Measurements from ENCODE around the gene SF1. TPM values are rescaled to one million over a fixed set of nuclear protein-coding genes. Genes with fewer than 3 reads are reported as not detected.
"Not testable (repeated sequence)": the region's sequence is repeated elsewhere in the genome, so short reads cannot be mapped to it uniquely, and the experiment has no call there.

The SF1 gene
- total RNA-seq, 1 donor from 2014 or later, result 269 TPM

DNA sequence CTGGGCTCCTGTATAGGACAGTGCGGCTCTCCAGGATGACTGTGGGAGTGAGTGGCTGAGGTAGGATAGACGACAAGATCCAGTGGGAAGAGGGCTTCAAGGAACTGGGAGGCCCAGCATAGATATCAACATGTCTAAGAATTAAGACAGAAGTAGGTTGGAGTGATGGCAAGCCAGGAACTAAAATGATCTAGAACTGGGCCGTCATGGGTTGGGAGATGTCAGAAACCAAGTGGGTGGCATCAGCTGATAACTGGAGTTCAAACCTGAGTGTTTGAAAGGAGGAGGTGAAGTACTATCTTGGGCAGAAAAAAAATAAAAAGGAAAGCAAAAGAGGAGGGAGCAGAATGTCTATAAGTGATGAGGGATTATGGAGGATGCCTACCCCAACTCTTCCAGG is 39.1 kb upstream of the SF1 start:
- Histone ChIP-seq H3K4me1 (no peaks in the 10 kb centered on the region), H3K4me3 (no peak overlapping the region), H3K27ac (no peak overlapping the region), H3K36me3 (no peaks in the 10 kb centered on the region), H3K27me3 (ENCODE audit: low read depth) (no peaks in the 10 kb centered on the region), H3K9me3 (no peaks in the 10 kb centered on the region)
- no peak for DNase-seq
- intact Hi-C loops (cut with DNase I), result no loop called here
- ATAC-seq, result no peak
- TF ChIP-seq, protein P1, sequence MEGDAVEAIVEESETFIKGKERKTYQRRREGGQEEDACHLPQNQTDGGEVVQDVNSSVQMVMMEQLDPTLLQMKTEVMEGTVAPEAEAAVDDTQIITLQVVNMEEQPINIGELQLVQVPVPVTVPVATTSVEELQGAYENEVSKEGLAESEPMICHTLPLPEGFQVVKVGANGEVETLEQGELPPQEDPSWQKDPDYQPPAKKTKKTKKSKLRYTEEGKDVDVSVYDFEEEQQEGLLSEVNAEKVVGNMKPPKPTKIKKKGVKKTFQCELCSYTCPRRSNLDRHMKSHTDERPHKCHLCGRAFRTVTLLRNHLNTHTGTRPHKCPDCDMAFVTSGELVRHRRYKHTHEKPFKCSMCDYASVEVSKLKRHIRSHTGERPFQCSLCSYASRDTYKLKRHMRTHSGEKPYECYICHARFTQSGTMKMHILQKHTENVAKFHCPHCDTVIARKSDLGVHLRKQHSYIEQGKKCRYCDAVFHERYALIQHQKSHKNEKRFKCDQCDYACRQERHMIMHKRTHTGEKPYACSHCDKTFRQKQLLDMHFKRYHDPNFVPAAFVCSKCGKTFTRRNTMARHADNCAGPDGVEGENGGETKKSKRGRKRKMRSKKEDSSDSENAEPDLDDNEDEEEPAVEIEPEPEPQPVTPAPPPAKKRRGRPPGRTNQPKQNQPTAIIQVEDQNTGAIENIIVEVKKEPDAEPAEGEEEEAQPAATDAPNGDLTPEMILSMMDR (IDR thresholded peaks at IDR 0.05), result no peak

DNA sequence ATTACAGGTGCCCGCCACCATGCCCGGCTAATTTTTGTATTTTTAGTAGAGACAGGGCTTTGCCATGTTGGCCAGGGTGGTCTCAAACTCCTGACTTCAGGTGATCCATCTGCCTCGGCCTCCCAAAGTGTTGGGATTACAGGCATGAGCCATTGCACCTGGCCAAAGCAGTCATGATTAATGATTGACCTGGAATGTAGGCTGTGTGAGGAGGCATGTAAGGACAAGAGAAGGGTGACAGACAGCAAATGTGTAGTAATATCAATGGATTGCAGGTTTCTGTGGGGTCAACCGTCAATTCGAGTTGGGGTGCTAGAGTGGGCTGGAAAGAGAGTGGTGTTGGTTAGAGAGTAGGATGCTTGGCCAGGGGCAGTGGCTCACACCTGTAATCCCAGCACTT is 37.1 kb upstream of the SF1 start:
- H3K36me3 ChIP-seq; H3K27me3 ChIP-seq (ENCODE audit: low read depth); H3K9me3 ChIP-seq; ATAC-seq; H3K4me1 ChIP-seq; intact Hi-C loops (cut with DNase I); H3K4me3 ChIP-seq; H3K27ac ChIP-seq; DNase-seq: not testable (repeated sequence)

DNA sequence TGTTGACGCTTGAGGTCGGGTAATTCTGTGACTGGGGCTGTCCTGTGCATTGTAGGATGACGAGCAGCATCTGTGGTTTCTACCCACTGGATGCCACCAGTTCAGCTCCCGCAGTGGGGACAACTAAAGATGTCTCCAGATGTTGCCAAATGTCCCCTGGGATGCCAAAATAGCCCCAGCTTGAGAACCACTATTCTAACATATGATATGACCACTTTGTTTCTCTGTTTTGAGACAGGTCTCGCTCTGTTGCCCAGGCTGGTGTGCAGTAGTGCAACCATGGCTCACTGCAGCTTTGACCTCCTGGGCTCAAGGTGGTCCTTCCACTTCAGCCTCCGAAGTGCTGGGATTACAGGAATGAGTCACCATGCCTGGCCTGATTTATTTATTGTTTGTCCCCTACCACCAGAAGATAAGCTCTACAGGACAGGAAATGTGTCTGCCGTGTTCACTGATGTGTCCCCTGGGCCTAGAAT is 36.4 kb upstream of the SF1 start:
- no peak overlapping the region for H3K4me3 ChIP-seq
- H3K27ac ChIP-seq, result no peak overlapping the region
- DNase-seq (no peak), ATAC-seq (no peak)
- H3K27me3 ChIP-seq (ENCODE audit: low read depth), result no peaks in the 10 kb centered on the region
- H3K4me1 ChIP-seq, result peaks cover 2% of the 10 kb centered on the region
- H3K36me3 ChIP-seq, result no peaks in the 10 kb centered on the region
- intact Hi-C loops (cut with DNase I), result no loop called here
- H3K9me3 ChIP-seq, result no peaks in the 10 kb centered on the region
- TF ChIP-seq, protein P1 (IDR thresholded peaks at IDR 0.05), result no peak

DNA sequence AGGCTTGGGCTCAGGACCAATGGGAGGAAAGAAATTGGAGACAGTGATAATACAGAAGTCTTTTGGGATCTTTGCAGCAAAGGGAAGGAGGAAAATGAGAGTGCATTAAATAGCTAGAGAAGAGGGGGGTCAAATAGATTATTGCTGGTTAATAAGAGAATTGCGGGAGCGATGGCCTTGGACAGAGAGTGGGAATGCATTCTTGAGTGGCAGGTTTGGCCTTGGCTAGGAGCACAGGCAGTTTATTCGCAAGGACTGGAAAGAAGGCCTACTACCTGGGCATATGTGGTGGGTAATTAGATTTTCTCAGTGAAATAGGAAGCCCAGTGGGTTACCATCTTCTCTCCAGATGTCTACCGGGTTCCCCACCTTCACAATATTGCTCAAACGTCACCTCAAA is 35.5 kb upstream of the SF1 start:
- Histone ChIP-seq H3K4me3 (no peak overlapping the region), H3K4me1 (peaks cover 12% of the 10 kb centered on the region), H3K27me3 (ENCODE audit: low read depth) (no peaks in the 10 kb centered on the region), H3K27ac (no peak overlapping the region), H3K36me3 (no peaks in the 10 kb centered on the region), H3K9me3 (no peaks in the 10 kb centered on the region)
- TF ChIP-seq, protein P1 (IDR thresholded peaks at IDR 0.05), result no peak
- intact Hi-C loops (cut with DNase I), result no loop called here
- no peak for ATAC-seq
- DNase-seq, result no peak

DNA sequence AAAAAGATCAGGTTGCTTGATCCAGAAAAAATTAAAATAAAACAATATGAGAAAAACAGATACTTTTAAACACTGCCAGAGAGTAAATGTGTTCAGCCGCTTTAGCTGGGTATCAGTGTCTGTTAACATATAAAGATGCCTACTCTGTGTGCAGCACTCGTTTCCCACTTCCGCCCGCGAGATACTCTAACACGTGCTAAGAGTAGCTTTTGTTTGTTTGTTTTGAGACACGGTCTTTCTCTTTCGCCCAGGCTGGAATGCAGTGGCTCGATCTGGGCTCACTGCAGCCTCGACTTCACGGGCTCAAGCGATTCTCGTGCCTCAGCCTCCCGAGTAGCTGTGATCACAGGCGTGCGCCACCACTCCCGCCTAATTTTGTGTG is 32.5 kb upstream of the SF1 start:
- DNase-seq, result no peak
- H3K36me3 ChIP-seq, result peaks cover 11% of the 10 kb centered on the region
- H3K4me3 ChIP-seq, result peak overlapping the region; percentile 81
- intact Hi-C loops (cut with DNase I), result no loop called here
- ATAC-seq, result peak; percentile 5 to 7
- peaks cover 12% of the 10 kb centered on the region for H3K4me1 ChIP-seq
- no peaks in the 10 kb centered on the region for H3K27me3 ChIP-seq (ENCODE audit: low read depth)
- H3K27ac ChIP-seq, result peak overlapping the region; percentile 68
- no peaks in the 10 kb centered on the region for H3K9me3 ChIP-seq
- TF ChIP-seq, protein P1 (IDR thresholded peaks at IDR 0.05), result no peak

DNA sequence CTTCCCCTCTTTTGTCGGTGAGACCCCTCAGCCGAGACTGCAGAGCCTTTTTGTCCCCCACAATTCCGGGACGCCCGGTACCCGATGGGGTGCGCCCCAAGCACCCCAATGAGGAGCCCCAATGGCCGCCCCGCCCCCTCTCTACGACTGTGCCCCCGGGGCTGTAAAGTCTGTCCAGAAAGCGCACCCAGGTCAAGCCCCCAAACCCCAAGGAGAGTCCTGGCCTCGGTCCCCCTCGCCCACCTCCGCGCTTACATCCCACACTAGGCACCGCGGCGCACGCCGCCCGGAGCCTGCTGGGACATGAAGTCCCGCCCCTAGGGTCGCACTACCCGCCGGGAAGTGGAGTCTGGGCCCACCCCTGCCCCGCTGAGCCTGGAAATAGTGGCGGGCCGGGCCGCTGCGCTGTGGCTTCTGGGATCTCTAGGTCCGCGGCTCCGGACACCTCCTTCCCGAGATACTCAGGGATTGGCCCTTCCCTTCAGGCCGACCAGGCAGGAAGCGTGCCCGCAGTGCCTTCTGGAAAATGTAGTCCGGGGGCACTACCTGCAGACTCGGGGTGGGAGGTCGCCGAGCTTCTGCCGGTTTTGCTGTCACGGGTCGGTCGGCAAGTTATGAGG is 32.0 kb upstream of the SF1 start, which contains the start of gene MEN1:
TSS of gene MEN1 (minus strand) at position 281 of the 620 bp plus-strand sequence. CDS start 442 bp downstream, outside the sequence.
- DNase-seq (peak; percentile 98), ATAC-seq (peak; percentile 99)
- Histone ChIP-seq H3K4me1 (peaks cover 12% of the 10 kb centered on the region), H3K4me3 (peak within 1 kb of the TSS; percentile 81), H3K27me3 (ENCODE audit: low read depth) (no peaks in the 10 kb centered on the region), H3K36me3 (peaks cover 16% of the 10 kb centered on the region), H3K27ac (peak within 1 kb of the TSS; percentile 68), H3K9me3 (no peaks in the 10 kb centered on the region)
- TF ChIP-seq, protein P1 (IDR thresholded peaks at IDR 0.05), result no peak
- intact Hi-C loops (cut with DNase I), result no loop called here
